GM19193 (cell line): ENCODE results near the gene SELENOF.

Experiments used
- POLR2A ChIP-seq: IDR thresholded peaks from 4 replicates; pipeline ENCODE4 v1.6.1; 2011; ENCODE audit not compliant: insufficient read depth, insufficient read length; ENCODE audit errors: extremely low read depth

Gene SELENOF

GRCh38 chr1:86849756-86850155 lies 64.2 kb downstream of the SELENOF start:
- TF ChIP-seq POLR2A: no peak

DNA sequence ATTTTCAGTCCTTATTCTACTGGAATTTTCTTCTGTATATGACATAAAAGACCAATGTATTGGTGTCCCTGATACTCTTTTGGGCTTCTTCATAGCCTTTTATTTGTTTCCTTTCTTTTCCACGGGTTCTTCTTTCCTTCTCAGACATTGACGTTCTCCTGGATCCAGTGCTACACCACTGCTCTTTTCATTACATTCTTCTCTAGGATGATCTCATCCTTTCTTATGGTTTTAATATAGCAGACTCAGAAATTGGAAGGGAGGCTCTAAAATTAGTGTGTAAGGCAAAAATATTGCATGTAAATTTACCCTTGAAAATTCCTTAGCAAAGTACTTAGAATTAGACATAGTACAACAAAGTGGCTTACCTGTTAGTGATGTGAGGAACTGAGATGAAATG lies 65.3 kb downstream of the SELENOF start:
- no peak for TF ChIP-seq POLR2A

GRCh38 chr1:86846164-86846647 lies 67.7 kb downstream of the SELENOF start:
- TF ChIP-seq POLR2A: no peak

DNA sequence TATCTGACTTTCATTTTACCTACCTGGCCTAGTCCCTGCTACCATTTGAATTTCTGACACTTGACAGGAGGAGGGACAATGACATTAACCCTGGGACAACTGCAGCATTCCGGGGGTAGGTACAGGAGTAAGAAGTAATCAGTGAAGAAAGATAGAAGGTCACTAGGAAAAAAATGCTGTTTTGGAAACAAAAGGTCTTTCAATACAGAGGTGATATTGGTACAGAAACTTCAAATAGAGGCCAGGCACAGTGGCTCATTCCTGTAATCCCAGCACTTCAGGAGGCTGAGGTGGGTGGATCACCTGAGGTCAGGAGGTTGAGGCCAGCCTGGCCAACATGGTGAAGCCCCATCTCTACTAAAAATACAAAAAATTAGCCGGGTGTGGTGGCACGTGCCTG lies 68.4 kb downstream of the SELENOF start:
- TF ChIP-seq POLR2A: no peak

DNA sequence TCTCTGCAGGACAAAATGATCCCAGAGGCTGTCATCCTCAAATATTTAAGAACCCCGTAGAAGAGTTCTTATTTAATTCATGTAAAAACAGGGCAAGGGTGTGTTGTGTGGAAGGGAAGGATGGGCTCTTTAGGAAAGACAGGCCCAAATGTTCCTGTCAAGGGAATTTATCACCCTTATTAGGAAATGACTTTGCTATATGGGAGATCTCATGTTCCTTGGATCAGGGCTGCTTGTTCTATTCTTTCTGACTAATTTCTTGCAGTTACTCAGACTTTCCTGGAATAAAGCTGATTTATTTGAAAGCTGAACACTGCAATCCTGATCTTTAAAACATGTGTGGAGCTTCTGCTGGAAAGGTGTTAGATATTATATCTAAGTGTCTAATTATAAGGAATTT lies 72.8 kb downstream of the SELENOF start:
- TF ChIP-seq POLR2A: no peak

DNA sequence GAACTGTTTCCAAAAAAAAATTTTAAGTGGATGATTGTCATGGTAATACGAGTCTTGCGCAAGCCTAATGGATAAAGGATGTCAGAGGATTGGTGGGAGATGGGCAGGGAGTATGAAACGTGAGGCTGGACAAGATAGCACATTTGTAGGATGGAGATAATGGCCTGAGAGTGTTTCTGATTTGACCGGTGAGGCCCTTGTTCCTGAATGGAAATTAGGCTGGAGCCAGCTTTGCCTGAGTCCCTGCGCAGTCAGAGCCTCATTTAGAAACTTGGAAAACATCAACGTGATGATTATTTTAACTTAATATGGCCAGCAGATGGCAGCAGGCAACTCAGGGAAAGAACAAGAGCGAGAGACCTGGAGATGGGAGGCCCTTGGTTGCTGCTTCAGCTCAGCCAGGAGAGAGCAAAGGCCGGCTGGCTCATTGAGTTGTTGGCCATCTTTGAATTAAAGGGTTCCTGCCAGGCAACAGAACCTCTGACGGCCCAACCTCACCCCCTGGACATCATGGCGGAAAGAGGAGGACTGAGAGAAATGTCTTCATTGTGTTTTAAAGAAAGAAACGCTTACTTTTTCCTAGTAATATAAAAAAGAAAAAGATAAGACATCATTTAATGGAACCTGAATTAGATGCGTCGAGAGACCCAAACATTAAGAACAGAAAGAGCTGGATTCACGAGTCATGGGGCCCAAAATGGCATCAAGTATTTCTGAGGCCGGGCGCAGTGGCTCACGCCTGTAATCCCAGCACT lies 80.3 kb downstream of the SELENOF start:
- TF ChIP-seq POLR2A: no peak

DNA sequence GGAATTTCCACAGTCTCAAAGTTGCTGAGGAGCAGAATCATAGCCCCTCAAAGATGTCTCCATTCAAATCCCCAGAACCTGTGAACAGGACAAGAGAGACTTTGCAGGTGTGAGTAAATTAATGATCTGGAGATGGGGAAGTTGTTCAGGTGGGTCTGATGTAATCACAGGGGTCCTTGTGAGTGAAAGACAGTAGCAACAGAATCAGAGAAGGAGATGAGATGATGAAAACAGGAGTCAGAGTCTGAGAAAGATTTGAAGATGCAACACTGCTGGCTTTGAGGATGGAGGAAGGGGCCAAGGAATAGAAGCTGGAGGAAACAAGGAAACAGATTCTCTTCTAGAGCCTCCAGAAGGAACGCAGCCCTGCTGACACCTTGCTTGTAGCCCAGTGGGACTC lies 81.5 kb downstream of the SELENOF start:
- no peak for TF ChIP-seq POLR2A

- no peak for TF ChIP-seq POLR2A
Measured at GRCh38 chr1:86829321-86829720, 84.6 kb downstream of the SELENOF start.

- TF ChIP-seq POLR2A: no peak
Measured at GRCh38 chr1:86828024-86828423, 85.9 kb downstream of the SELENOF start.

DNA sequence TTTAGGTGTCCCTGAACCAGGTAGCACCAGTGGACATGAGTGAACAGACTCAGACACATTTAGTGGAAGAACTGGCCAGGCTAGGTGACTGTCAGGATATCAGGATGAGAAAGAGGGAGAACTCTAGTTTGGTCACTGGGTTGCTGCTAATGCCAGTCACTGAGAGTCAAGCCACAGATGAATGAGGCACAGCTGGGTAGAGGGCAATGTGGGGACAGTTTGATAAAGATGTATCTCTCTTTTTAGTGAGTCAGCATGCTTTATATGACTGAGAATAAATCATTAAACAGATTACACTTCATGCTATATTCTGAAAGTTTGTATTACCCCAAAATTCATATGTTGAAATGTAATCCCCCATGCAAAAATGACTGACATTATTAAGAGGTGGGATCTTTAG lies 87.1 kb downstream of the SELENOF start:
- no peak for TF ChIP-seq POLR2A

- no peak for TF ChIP-seq POLR2A
Measured at GRCh38 chr1:86825319-86825718, 88.6 kb downstream of the SELENOF start.

DNA sequence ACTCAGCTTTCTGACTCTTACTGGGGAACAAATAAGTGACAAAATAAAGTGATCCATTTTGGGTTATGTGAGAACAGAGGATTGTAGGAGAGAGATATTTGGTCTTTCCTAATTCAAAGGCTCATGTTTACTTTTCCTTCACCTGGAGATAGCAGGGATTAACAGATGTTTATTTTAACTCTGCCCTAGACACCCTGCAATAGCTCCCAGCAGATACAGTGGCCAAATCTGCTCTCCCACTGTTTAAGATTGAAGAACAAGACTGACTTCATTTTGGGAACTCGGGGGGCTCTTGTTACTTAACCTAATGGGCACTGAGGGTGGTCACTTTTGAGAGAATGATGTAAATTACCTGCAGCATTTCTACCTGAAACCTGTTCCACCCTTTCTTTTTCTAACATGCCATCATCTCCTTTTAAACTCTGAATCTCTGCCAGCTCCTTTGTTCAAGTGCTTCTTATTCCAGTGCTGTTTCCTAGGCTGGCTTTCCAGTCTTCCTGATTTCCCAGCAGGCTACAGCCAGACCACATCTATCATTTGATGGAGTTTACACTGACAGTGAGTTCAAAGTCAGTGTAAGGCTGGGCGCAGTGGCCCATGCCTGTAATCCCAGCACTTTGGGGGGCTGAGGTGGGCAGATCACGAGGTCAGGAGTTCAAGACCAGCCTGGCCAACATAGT lies 90.0 kb downstream of the SELENOF start:
- TF ChIP-seq POLR2A: no peak

GRCh38 chr1:86823386-86823785 lies 90.5 kb downstream of the SELENOF start:
- TF ChIP-seq POLR2A: no peak

- no peak for TF ChIP-seq POLR2A
Measured at GRCh38 chr1:86822459-86822858, 91.5 kb downstream of the SELENOF start.

DNA sequence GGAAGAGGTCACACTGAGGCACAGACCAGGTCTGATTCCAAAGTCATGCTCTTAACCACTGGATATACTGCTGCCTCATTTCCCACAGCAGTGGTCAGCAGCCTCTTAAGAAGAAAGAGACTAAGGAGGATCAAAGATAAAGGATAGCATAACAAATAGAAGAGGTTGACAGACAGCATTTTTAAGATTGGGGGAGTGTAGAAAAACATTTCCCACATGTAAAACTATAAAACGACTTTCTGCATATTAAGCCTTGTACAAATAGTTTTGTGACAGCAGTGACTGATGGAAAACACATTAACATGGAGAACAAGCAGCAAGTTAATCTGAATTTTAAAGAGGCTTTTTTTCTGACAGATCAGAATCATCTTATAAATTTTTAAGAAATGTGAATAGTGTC lies 92.0 kb downstream of the SELENOF start:
- TF ChIP-seq POLR2A: no peak
